Measurements from ENCODE around the gene ETF1. TPM values are rescaled to one million over a fixed set of nuclear protein-coding genes. Genes with fewer than 3 reads are reported as not detected.
"Not testable (repeated sequence)": the region's sequence is repeated elsewhere in the genome, so short reads cannot be mapped to it uniquely, and the experiment has no call there.

Gene ETF1
- total RNA-seq, 1 donor from 2014 or later, result 60.6 TPM

DNA sequence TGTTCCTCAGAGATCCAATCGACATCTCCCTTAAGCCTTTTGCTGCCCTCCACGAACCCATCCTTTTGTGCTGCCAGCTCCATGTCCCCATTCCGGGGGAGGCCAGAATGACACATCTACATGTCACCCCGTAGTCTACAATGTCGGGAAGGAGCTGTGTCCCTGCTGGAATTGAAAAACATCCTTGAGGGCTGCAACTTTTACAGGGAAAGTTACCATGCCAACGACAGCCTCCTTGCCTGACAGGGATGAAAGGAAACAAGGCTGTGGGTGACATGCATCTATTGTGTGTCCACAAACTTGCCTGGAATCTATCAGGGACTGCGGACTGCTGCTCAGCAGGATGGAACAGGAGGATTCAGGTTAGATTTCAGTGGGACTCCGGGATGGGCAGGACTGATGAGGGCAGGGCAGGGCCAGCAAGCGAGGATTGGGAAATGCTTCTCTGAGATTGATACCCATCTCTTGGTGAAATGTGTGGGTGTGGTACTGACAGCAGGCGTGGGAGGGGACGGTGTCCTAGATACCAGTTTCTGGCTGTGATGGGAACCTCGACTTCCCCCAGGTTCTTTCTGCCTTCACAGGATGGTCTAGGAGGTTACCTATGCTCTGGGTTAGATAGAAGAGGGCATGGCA, 52.3 kb downstream of the ETF1 start:
- intact Hi-C loops (cut with DNase I), result no loop called here
- peak overlapping the region in 1 of 2 donors; percentile 58 for H3K4me3 ChIP-seq
- H3K36me3 ChIP-seq, result no peaks in the 10 kb centered on the region
- no peaks in the 10 kb centered on the region for H3K9me3 ChIP-seq
- H3K27me3 ChIP-seq, result no peaks in the 10 kb centered on the region
- H3K27ac ChIP-seq, result peak overlapping the region; percentile 78
- TF ChIP-seq POLR2A (IDR thresholded peaks at IDR 0.05) (no peak), POLR2AphosphoS5 (IDR thresholded peaks at IDR 0.05; ENCODE audit: insufficient read depth in 1 of 2, low read depth in 1 of 2) (no peak), CTCF (IDR thresholded peaks at IDR 0.05) (no peak)
- peaks cover 37% of the 10 kb centered on the region for H3K4me1 ChIP-seq
- no peak for DNase-seq (ENCODE audit: extremely low spot score in 2 of 2)

- Histone ChIP-seq H3K4me1 (peaks cover 37% of the 10 kb centered on the region), H3K27ac (no peak overlapping the region), H3K27me3 (no peaks in the 10 kb centered on the region), H3K4me3 (no peak overlapping the region), H3K9me3 (no peaks in the 10 kb centered on the region), H3K36me3 (no peaks in the 10 kb centered on the region)
- TF ChIP-seq POLR2A (IDR thresholded peaks at IDR 0.05), result no peak
- no peak for TF ChIP-seq POLR2AphosphoS5 (IDR thresholded peaks at IDR 0.05; ENCODE audit: insufficient read depth in 1 of 2, low read depth in 1 of 2)
- no peak for TF ChIP-seq CTCF (IDR thresholded peaks at IDR 0.05)
- no peak for DNase-seq (ENCODE audit: extremely low spot score in 2 of 2)
- intact Hi-C loops (cut with DNase I), result no loop called here
Measured at GRCh38 chr5:138489683-138490061, 53.4 kb downstream of the ETF1 start.

- no peak for TF ChIP-seq CTCF (IDR thresholded peaks at IDR 0.05)
- TF ChIP-seq POLR2A (IDR thresholded peaks at IDR 0.05), result no peak
- TF ChIP-seq POLR2AphosphoS5 (IDR thresholded peaks at IDR 0.05; ENCODE audit: insufficient read depth in 1 of 2, low read depth in 1 of 2), result peak in 1 of 2 donors; percentile 9
- Histone ChIP-seq H3K27me3 (no peaks in the 10 kb centered on the region), H3K4me3 (no peak overlapping the region), H3K36me3 (no peaks in the 10 kb centered on the region), H3K27ac (no peak overlapping the region), H3K9me3 (no peaks in the 10 kb centered on the region), H3K4me1 (peaks cover 31% of the 10 kb centered on the region)
- no peak for DNase-seq (ENCODE audit: extremely low spot score in 2 of 2)
- intact Hi-C loops (cut with DNase I), result no loop called here
Measured at GRCh38 chr5:138488481-138488945, 54.5 kb downstream of the ETF1 start.

DNA sequence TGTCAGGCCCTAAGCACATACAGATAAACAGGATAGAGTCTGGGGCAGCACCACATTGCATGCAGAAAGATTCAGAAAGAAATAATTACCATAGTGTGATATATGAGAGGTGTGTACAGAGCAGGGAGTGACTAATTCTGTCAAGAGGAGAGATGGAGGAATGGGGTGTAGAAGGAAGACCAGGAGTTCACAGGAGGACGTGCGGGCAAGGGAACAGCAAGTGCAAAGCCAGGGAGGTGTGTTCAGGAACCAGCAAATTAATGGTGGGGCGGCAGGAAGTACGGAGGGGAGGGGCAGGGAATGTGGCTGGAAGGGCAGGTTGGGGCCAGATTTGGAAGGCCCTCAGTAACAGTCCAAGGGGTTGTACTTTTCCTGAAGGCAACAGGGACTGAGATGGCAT, 60.4 kb downstream of the ETF1 start:
- Histone ChIP-seq H3K4me3 (no peak overlapping the region), H3K4me1 (no peaks in the 10 kb centered on the region), H3K9me3 (no peaks in the 10 kb centered on the region), H3K36me3 (no peaks in the 10 kb centered on the region), H3K27me3 (no peaks in the 10 kb centered on the region), H3K27ac (no peak overlapping the region)
- DNase-seq (ENCODE audit: extremely low spot score in 2 of 2), result no peak
- TF ChIP-seq POLR2A (IDR thresholded peaks at IDR 0.05) (no peak), POLR2AphosphoS5 (IDR thresholded peaks at IDR 0.05; ENCODE audit: insufficient read depth in 1 of 2, low read depth in 1 of 2) (peak in 1 of 2 donors; percentile 52)
- intact Hi-C loops (cut with DNase I), result no loop called here

GRCh38 chr5:138476918-138477317, 66.1 kb downstream of the ETF1 start:
- no peak for DNase-seq (ENCODE audit: extremely low spot score in 2 of 2)
- Histone ChIP-seq H3K36me3 (no peaks in the 10 kb centered on the region), H3K4me1 (peaks cover 10% of the 10 kb centered on the region), H3K9me3 (no peaks in the 10 kb centered on the region), H3K4me3 (no peak overlapping the region), H3K27ac (no peak overlapping the region), H3K27me3 (no peaks in the 10 kb centered on the region)
- intact Hi-C loops (cut with DNase I), result no loop called here
- TF ChIP-seq POLR2AphosphoS5 (IDR thresholded peaks at IDR 0.05; ENCODE audit: insufficient read depth in 1 of 2, low read depth in 1 of 2) (no peak), POLR2A (IDR thresholded peaks at IDR 0.05) (no peak), CTCF (IDR thresholded peaks at IDR 0.05) (no peak)

DNA sequence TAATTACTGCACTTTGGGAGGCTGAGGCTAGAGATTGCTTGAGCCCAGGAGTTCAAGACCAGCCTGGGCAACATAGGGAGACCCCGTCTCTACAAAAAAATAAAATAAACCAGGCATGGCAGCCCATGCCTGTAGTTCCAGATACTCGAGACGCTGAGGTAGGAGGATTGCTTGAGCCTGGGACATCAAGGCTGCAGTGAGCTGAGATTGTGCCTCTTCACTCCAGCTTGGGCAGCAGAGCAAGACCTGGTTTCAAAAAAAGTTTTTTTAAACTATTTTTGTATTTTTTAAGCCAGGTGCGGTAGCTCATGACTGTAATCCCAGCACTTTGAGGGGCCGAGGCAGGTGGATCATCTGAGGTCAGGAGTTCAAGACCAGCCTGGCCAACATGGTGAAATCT, 69.9 kb downstream of the ETF1 start:
- H3K4me3 ChIP-seq; H3K36me3 ChIP-seq; H3K27me3 ChIP-seq; intact Hi-C loops (cut with DNase I); H3K9me3 ChIP-seq; H3K27ac ChIP-seq; DNase-seq (ENCODE audit: extremely low spot score in 2 of 2): not testable (repeated sequence)
- H3K4me1 ChIP-seq, result peaks cover 19% of the 10 kb centered on the region

All from vagina (tissue), 2 donors.